ENCODE results near the gene ZNF787. TPM values are rescaled to one million over a fixed set of nuclear protein-coding genes. Genes with fewer than 3 reads are reported as not detected.

The ZNF787 gene
- total and polyA plus RNA-seq, 2 of the 13 experiments (the other 11 are each of a cell fraction or from before 2014, with no cell fraction given): 15.1 to 42.8 TPM

- TF ChIP-seq LRRFIP1 (CRISPR knock-in tag; conservative IDR thresholded peaks at IDR 0.05) (no peak), TRAFD1 (CRISPR knock-in tag; IDR thresholded peaks at IDR 0.05; ENCODE audit: borderline replicate concordance) (no peak), BCL3 (CRISPR knock-in tag; IDR thresholded peaks at IDR 0.05) (0 out of 2 replicates have a peak, but pooled peaks have one; percentile 26), ZNF513 (CRISPR knock-in tag; conservative IDR thresholded peaks at IDR 0.05) (no peak), ZNF746 (CRISPR knock-in tag; IDR thresholded peaks at IDR 0.05) (peak; percentile 89; the same call in 1 of the 2 replicates), ZBTB7B (CRISPR knock-in tag; IDR thresholded peaks at IDR 0.05) (peak; percentile 37; the same call in 1 of the 2 replicates), ZNF17 (CRISPR knock-in tag; IDR thresholded peaks at IDR 0.05) (no peak), ZNF232 (CRISPR knock-in tag; IDR thresholded peaks at IDR 0.05; ENCODE audit: borderline replicate concordance) (no peak), ATF4 (CRISPR knock-in tag; IDR thresholded peaks at IDR 0.05) (peak in 1 of 2 experiments; percentile 42; a peak in 1 of 4 replicates), ZNF616 (CRISPR knock-in tag; IDR thresholded peaks at IDR 0.05; ENCODE audit: low read depth) (no peak), SP5 (CRISPR knock-in tag; IDR thresholded peaks at IDR 0.05; ENCODE audit: borderline replicate concordance, low read depth) (peak; percentile 72; the same call in 1 of the 2 replicates), GZF1 (CRISPR knock-in tag; IDR thresholded peaks at IDR 0.05) (no peak), PCBP1 (IDR thresholded peaks at IDR 0.05; ENCODE audit: borderline replicate concordance, low read depth, low read length) (no peak), ZNF703 (CRISPR knock-in tag; IDR thresholded peaks at IDR 0.05; ENCODE audit: borderline replicate concordance) (no peak), CC2D1A (CRISPR knock-in tag; IDR thresholded peaks at IDR 0.05) (no peak), ZEB1 (IDR thresholded peaks at IDR 0.05; ENCODE audit: insufficient replicate concordance, low read depth) (peak; percentile 15), ZFYVE20 (CRISPR knock-in tag; IDR thresholded peaks at IDR 0.05; ENCODE audit: borderline replicate concordance, low read depth) (no peak), NFYC (CRISPR knock-in tag; IDR thresholded peaks at IDR 0.05) (no peak), ZNF678 (CRISPR knock-in tag; IDR thresholded peaks at IDR 0.05) (no peak), KLF15 (CRISPR knock-in tag; IDR thresholded peaks at IDR 0.05; ENCODE audit: borderline replicate concordance) (no peak)
Measured at GRCh38 chr19:56121180-56122167, at the start of gene ZNF787 (continued).

All from HepG2 (cell line).